ENCODE measurements around the gene CNTNAP2. TPM values are rescaled to one million over a fixed set of nuclear protein-coding genes. Genes with fewer than 3 reads are reported as not detected.

CNTNAP2 gene
- total RNA-seq, 2 donors from 2014 or later = 4.4 to 8.5 TPM

DNA sequence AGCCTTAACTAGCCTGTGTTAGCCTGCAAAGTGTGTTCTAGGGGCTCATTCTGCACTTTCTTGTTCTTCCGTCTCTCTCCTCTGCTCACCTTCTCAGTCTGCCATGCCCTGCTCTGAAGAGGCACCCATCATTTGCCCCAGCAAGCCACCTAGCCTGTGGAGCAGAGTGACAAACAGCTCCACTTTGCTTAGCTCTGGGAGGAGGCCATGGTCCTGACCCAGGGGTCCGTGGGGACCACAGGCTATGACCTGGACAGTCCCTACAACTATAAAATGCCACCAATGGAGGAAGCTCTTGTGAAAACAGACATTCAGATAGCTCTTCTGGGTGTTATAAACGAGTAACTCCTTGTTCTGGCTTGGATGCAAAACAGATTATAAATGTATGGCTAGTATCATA is 1029.6 kb downstream of the CNTNAP2 start:
- H3K27ac ChIP-seq = no peak overlapping the region
- intact Hi-C loops (cut with DNase I) = no loop called here
- H3K36me3 ChIP-seq = no peaks in the 10 kb centered on the region
- H3K9ac ChIP-seq (ENCODE audit: low read depth in 2 of 2, low read length in 2 of 2) = no peak overlapping the region
- H3K9me3 ChIP-seq = no peaks in the 10 kb centered on the region
- DNase-seq = no peak
- H3K4me1 ChIP-seq = no peaks in the 10 kb centered on the region
- TF ChIP-seq, protein P1, sequence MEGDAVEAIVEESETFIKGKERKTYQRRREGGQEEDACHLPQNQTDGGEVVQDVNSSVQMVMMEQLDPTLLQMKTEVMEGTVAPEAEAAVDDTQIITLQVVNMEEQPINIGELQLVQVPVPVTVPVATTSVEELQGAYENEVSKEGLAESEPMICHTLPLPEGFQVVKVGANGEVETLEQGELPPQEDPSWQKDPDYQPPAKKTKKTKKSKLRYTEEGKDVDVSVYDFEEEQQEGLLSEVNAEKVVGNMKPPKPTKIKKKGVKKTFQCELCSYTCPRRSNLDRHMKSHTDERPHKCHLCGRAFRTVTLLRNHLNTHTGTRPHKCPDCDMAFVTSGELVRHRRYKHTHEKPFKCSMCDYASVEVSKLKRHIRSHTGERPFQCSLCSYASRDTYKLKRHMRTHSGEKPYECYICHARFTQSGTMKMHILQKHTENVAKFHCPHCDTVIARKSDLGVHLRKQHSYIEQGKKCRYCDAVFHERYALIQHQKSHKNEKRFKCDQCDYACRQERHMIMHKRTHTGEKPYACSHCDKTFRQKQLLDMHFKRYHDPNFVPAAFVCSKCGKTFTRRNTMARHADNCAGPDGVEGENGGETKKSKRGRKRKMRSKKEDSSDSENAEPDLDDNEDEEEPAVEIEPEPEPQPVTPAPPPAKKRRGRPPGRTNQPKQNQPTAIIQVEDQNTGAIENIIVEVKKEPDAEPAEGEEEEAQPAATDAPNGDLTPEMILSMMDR (IDR thresholded peaks at IDR 0.05) = no peak
- no peak overlapping the region for H3K4me3 ChIP-seq
- H3K27me3 ChIP-seq = no peaks in the 10 kb centered on the region

DNA sequence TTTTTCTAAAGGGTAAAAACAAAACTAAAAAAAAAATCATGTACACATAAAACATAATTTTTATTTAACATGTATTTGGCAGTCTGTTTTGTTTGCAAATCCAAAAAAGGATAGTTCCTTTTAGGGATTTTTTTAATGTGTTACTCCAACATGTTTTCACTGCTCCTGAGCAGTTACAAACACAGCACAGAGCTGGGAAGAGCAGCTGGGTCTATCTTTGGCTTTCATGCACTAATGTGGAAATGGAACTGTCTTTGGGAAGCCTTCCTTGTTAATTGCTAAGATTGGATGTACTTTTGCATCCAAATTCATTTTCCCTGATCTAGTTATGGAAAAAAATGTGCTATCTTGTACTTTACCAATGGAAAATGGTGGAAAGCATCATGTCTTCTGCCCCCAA is 1035.1 kb downstream of the CNTNAP2 start:
- H3K27ac ChIP-seq = no peak overlapping the region
- TF ChIP-seq, protein P1 (IDR thresholded peaks at IDR 0.05) = no peak
- H3K36me3 ChIP-seq = no peaks in the 10 kb centered on the region
- H3K4me3 ChIP-seq = no peak overlapping the region
- no peak overlapping the region for H3K9ac ChIP-seq (ENCODE audit: low read depth in 2 of 2, low read length in 2 of 2)
- H3K4me1 ChIP-seq = no peaks in the 10 kb centered on the region
- no peak for DNase-seq
- H3K27me3 ChIP-seq = no peaks in the 10 kb centered on the region
- H3K9me3 ChIP-seq = no peaks in the 10 kb centered on the region
- intact Hi-C loops (cut with DNase I) = no loop called here

- no peaks in the 10 kb centered on the region for H3K9me3 ChIP-seq
- no peak overlapping the region for H3K27ac ChIP-seq
- TF ChIP-seq, protein P1 (IDR thresholded peaks at IDR 0.05) = no peak
- H3K27me3 ChIP-seq = no peaks in the 10 kb centered on the region
- H3K9ac ChIP-seq (ENCODE audit: low read depth in 2 of 2, low read length in 2 of 2) = no peak overlapping the region
- intact Hi-C loops (cut with DNase I) = no loop called here
- DNase-seq = no peak
- no peaks in the 10 kb centered on the region for H3K4me1 ChIP-seq
- H3K36me3 ChIP-seq = no peaks in the 10 kb centered on the region
- H3K4me3 ChIP-seq = no peak overlapping the region
These were observed 1037.0 kb downstream of the CNTNAP2 start for GRCh38 chr7:147153571-147153970.

- H3K27ac ChIP-seq = no peak overlapping the region
- TF ChIP-seq, protein P1 (IDR thresholded peaks at IDR 0.05) = no peak
These were observed 1044.8 kb downstream of the CNTNAP2 start for GRCh38 chr7:147161405-147161804.

GRCh38 chr7:147170341-147171012 is 1053.9 kb downstream of the CNTNAP2 start:
- Histone ChIP-seq H3K36me3 (no peaks in the 10 kb centered on the region), H3K27ac (no peak overlapping the region), H3K9ac (ENCODE audit: low read depth in 2 of 2, low read length in 2 of 2) (no peak overlapping the region), H3K9me3 (no peaks in the 10 kb centered on the region), H3K27me3 (no peaks in the 10 kb centered on the region), H3K4me1 (no peaks in the 10 kb centered on the region), H3K4me3 (no peak overlapping the region)
- intact Hi-C loops (cut with DNase I) = no loop called here
- TF ChIP-seq, protein P1 (IDR thresholded peaks at IDR 0.05) = no peak
- no peak for DNase-seq

More at GRCh38 chr7:147161405-147161804, 1044.8 kb downstream of the CNTNAP2 start:
- Histone ChIP-seq H3K9ac (ENCODE audit: low read depth in 2 of 2, low read length in 2 of 2) (no peak overlapping the region), H3K4me1 (no peaks in the 10 kb centered on the region), H3K9me3 (no peaks in the 10 kb centered on the region), H3K36me3 (no peaks in the 10 kb centered on the region), H3K4me3 (no peak overlapping the region), H3K27me3 (no peaks in the 10 kb centered on the region)
- DNase-seq = no peak
- intact Hi-C loops (cut with DNase I) = no loop called here
